Hepatocyte (in vitro differentiated cells): ENCODE measurements around the gene GNA14.

ENCODE experiments used
- EZH2 ChIP-seq: fragments of 200-600 bp; sonication (generic); IDR thresholded peaks from 2 replicates; pipeline ENCODE4 v1.6.1; 2016; ENCODE audit warnings: antibody characterized with exemption, mild to moderate bottlenecking, borderline replicate concordance
- TF ChIP-seq, protein P1 (sequence below): fragments of 200-600 bp; sonication (generic); IDR thresholded peaks from 2 replicates; pipeline ENCODE4 v1.5.1; 2016; ENCODE audit warnings: antibody characterized with exemption, mild to moderate bottlenecking; ENCODE audit not compliant: poor library complexity

- TF ChIP-seq, protein P1, sequence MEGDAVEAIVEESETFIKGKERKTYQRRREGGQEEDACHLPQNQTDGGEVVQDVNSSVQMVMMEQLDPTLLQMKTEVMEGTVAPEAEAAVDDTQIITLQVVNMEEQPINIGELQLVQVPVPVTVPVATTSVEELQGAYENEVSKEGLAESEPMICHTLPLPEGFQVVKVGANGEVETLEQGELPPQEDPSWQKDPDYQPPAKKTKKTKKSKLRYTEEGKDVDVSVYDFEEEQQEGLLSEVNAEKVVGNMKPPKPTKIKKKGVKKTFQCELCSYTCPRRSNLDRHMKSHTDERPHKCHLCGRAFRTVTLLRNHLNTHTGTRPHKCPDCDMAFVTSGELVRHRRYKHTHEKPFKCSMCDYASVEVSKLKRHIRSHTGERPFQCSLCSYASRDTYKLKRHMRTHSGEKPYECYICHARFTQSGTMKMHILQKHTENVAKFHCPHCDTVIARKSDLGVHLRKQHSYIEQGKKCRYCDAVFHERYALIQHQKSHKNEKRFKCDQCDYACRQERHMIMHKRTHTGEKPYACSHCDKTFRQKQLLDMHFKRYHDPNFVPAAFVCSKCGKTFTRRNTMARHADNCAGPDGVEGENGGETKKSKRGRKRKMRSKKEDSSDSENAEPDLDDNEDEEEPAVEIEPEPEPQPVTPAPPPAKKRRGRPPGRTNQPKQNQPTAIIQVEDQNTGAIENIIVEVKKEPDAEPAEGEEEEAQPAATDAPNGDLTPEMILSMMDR, result no peak
- TF ChIP-seq EZH2, result no peak
Measured at GRCh38 chr9:77582961-77583576, 65.1 kb downstream of the GNA14 start.
